ENCODE data around the gene SHKBP1. TPM values are rescaled to one million over a fixed set of nuclear protein-coding genes. Genes with fewer than 3 reads are reported as not detected.

SHKBP1 gene
- total RNA-seq, 1 donor from 2014 or later: 51.6 TPM

GRCh38 chr19:40555978-40556689 is 20.5 kb upstream of the SHKBP1 start:
- Histone ChIP-seq H3K4me3 (no peak overlapping the region), H3K27ac (no peak overlapping the region), H3K27me3 (no peaks in the 10 kb centered on the region), H3K4me1 (no peaks in the 10 kb centered on the region), H3K36me3 (no peaks in the 10 kb centered on the region), H3K9me3 (no peaks in the 10 kb centered on the region)
- intact Hi-C loops (cut with DNase I): no loop called here
- no peak for DNase-seq (ENCODE audit: extremely low spot score in 2 of 2)
- TF ChIP-seq POLR2AphosphoS5 (IDR thresholded peaks at IDR 0.05; ENCODE audit: insufficient read depth in 1 of 2, low read depth in 1 of 2) (no peak), CTCF (IDR thresholded peaks at IDR 0.05) (no peak), POLR2A (IDR thresholded peaks at IDR 0.05) (no peak)

- H3K36me3 ChIP-seq: no peaks in the 10 kb centered on the region
- no peaks in the 10 kb centered on the region for H3K27me3 ChIP-seq
- H3K4me3 ChIP-seq: no peak overlapping the region
- H3K9me3 ChIP-seq: no peaks in the 10 kb centered on the region
- no peak for DNase-seq (ENCODE audit: extremely low spot score in 2 of 2)
- no peaks in the 10 kb centered on the region for H3K4me1 ChIP-seq
- H3K27ac ChIP-seq: no peak overlapping the region
- no peak for TF ChIP-seq CTCF (IDR thresholded peaks at IDR 0.05)
- intact Hi-C loops (cut with DNase I): no loop called here
These were observed 19.6 kb upstream of the SHKBP1 start for GRCh38 chr19:40556953-40557530.

- TF ChIP-seq CTCF (IDR thresholded peaks at IDR 0.05) (no peak), POLR2A (IDR thresholded peaks at IDR 0.05) (no peak), POLR2AphosphoS5 (IDR thresholded peaks at IDR 0.05; ENCODE audit: insufficient read depth in 1 of 2, low read depth in 1 of 2) (no peak)
- Histone ChIP-seq H3K4me3 (no peak overlapping the region), H3K4me1 (no peaks in the 10 kb centered on the region), H3K27ac (no peak overlapping the region), H3K9me3 (no peaks in the 10 kb centered on the region), H3K36me3 (no peaks in the 10 kb centered on the region), H3K27me3 (no peaks in the 10 kb centered on the region)
- intact Hi-C loops (cut with DNase I): no loop called here
- no peak for DNase-seq (ENCODE audit: extremely low spot score in 2 of 2)
These were observed 17.3 kb upstream of the SHKBP1 start for GRCh38 chr19:40559394-40559793.

- intact Hi-C loops (cut with DNase I): no loop called here
These were observed 16.6 kb upstream of the SHKBP1 start for GRCh38 chr19:40560092-40560507.

More at GRCh38 chr19:40560092-40560507, 16.6 kb upstream of the SHKBP1 start:
- no peak for DNase-seq (ENCODE audit: extremely low spot score in 2 of 2)
- no peak for TF ChIP-seq POLR2A (IDR thresholded peaks at IDR 0.05)
- TF ChIP-seq CTCF (IDR thresholded peaks at IDR 0.05): no peak
- no peak for TF ChIP-seq POLR2AphosphoS5 (IDR thresholded peaks at IDR 0.05; ENCODE audit: insufficient read depth in 1 of 2, low read depth in 1 of 2)
- Histone ChIP-seq H3K27me3 (no peaks in the 10 kb centered on the region), H3K4me1 (no peaks in the 10 kb centered on the region), H3K27ac (no peak overlapping the region), H3K9me3 (no peaks in the 10 kb centered on the region), H3K36me3 (no peaks in the 10 kb centered on the region), H3K4me3 (no peak overlapping the region)
